Measurements from ENCODE around the gene RNASET2. TPM values are rescaled to one million over a fixed set of nuclear protein-coding genes. Genes with fewer than 3 reads are reported as not detected.

The RNASET2 gene
- total and polyA plus RNA-seq, 10 of the 15 experiments (the other 5 are each of a cell fraction or from before 2014, with no cell fraction given): 5.5 to 225 (median 50.2) TPM

DNA sequence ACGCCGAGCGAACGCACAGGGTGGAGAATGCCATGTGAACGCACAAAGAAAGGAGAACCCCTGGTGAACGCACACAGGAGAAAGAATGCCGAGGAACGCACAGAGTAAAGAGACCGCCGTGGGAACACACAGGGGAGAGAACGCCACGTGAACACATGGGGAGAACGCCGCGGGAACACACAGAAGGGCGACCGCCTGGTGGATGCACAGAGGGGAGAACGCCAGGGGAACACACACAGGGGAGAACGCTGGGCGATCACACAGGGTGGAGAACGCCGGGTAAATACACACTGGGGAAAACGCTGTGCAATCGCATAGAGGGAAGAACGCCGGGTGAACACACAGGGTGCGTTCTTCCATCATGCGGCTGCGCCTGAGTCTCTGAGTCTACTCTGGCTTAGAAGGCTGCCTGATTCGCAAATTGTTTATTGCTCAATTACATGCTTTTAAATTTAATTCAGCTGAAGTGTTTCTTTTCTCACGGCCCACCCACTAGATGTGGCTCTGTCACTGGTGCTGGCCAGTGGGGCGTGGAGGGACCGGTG, 54.1 kb downstream of the RNASET2 start:
- ChIA-PET CTCF (no interaction called here), RAD21 (ENCODE audit: unreplicated experiment) (no interaction called here), SMC1A (ENCODE audit: uncharacterized antibody, unreplicated experiment) (no interaction called here), POLR2A (no interaction called here)
- Histone ChIP-seq H3K4me2 (ENCODE audit: control insufficient read depth, insufficient read depth) (no peak overlapping the region), H3K27me3 (replicated peaks in 1 of 2; ENCODE audit: control insufficient read depth in 2 of 2, insufficient read depth in 2 of 2, low read length in 1 of 2) (no peaks in the 10 kb centered on the region), H3K9me3 (replicated peaks; ENCODE audit: control insufficient read depth, insufficient read depth, low read length) (no peaks in the 10 kb centered on the region; the same call in 1 of the 3 replicates), H3K4me3 (no peak overlapping the region), H4K20me1 (ENCODE audit: control insufficient read depth, insufficient read depth) (no peaks in the 10 kb centered on the region), H3K4me1 (ENCODE audit: control insufficient read depth, insufficient read depth, low read length) (peaks cover 4% of the 10 kb centered on the region), H2AFZ (ENCODE audit: control insufficient read depth, low read depth, low read length) (no peak overlapping the region), H3K79me2 (ENCODE audit: control insufficient read depth, insufficient read depth, low read length) (no peaks in the 10 kb centered on the region), H3K9ac (ENCODE audit: control insufficient read depth, insufficient read depth, low read length) (no peak overlapping the region), H3K36me3 (ENCODE audit: control insufficient read depth in 2 of 2, insufficient read depth in 2 of 2, low read length in 1 of 2) (no peaks in the 10 kb centered on the region; a peak in 1 of 4 replicates), H3K27ac (ENCODE audit: control insufficient read depth, insufficient read depth) (no peak overlapping the region)
- TF ChIP-seq TBL1XR1 (IDR thresholded peaks at IDR 0.05; ENCODE audit: low read depth, low read length) (no peak), RBBP5 (conservative IDR thresholded peaks at IDR 0.05) (no peak), BCL3 (IDR thresholded peaks at IDR 0.05; ENCODE audit: borderline replicate concordance, insufficient read depth, low read depth, low read length, poor library complexity, severe bottlenecking) (peak; percentile 49), SKIL (IDR thresholded peaks at IDR 0.05; ENCODE audit: low read depth, poor library complexity, severe bottlenecking) (no peak)
- intact Hi-C loops (cut with micrococcal nuclease; ENCODE audit: unreplicated experiment) (no loop called here), in situ Hi-C loops (cut with MboI) (no loop called here)
- FAIRE-seq (no peak), DNase-seq (ENCODE audit: low read depth, low spot score) (no peak), ATAC-seq (no peak)
- BruUV-seq (replicated peaks): no TSS peak
- WGBS (ENCODE audit: insufficient coverage, insufficient replicate concordance, low lambda C conversion rate, missing lambda C conversion rate): 95% methylated on average over 28 of the region's 33 CpGs

Data from GM12878 (cell line).